Ishikawa (cell line): ENCODE results near the gene DCLK1.

Experiments
- TF ChIP-seq, protein P1 (sequence below): IDR thresholded peaks from 2 replicates; pipeline ENCODE4 v1.6.1; 2012
- TF ChIP-seq, protein P2 (sequence below): IDR thresholded peaks from 2 replicates; pipeline ENCODE4 v1.6.1; 2012

DNA sequence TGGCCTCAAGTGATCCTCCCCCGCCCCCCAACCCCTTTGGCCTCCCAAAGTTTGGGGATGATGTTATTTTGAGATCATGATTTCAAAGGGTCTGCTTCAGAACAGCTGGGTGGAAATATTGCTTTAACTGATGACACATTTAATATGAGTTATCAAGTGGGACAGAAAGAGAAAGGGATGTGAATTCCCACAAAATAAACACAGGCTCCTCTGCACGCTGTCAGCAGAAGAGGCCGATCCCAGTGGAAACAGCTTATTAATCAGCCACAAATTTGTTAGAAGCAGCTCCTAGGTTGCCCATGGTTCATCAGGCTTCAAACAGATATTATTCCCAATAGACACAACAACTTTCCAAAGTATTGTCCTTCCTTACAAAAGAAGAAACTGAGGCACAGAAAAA lies 4.7 kb downstream of the DCLK1 start:
- TF ChIP-seq, protein P1, sequence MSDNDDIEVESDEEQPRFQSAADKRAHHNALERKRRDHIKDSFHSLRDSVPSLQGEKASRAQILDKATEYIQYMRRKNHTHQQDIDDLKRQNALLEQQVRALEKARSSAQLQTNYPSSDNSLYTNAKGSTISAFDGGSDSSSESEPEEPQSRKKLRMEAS = no peak
- TF ChIP-seq, protein P2, sequence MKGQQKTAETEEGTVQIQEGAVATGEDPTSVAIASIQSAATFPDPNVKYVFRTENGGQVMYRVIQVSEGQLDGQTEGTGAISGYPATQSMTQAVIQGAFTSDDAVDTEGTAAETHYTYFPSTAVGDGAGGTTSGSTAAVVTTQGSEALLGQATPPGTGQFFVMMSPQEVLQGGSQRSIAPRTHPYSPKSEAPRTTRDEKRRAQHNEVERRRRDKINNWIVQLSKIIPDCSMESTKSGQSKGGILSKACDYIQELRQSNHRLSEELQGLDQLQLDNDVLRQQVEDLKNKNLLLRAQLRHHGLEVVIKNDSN = no peak
